ENCODE results near the gene REV1.

REV1 gene

GRCh38 chr2:99431587-99432275 lies 58.1 kb downstream of the REV1 start:
- no peak for TF ChIP-seq CTCF (IDR thresholded peaks at IDR 0.05; ENCODE audit: borderline replicate concordance, control extremely low read depth, extremely low read depth, insufficient read depth, missing control alignments)
- in situ Hi-C loops (cut with MboI; ENCODE audit: low sequenced_read_pairs, unreplicated experiment): no loop called here
- DNase-seq (ENCODE audit: low spot score): no peak

GRCh38 chr2:99430614-99431291 lies 59.1 kb downstream of the REV1 start:
- in situ Hi-C loops (cut with MboI; ENCODE audit: low sequenced_read_pairs, unreplicated experiment): no loop called here
- TF ChIP-seq CTCF (IDR thresholded peaks at IDR 0.05; ENCODE audit: borderline replicate concordance, control extremely low read depth, extremely low read depth, insufficient read depth, missing control alignments): no peak
- DNase-seq (ENCODE audit: low spot score): no peak

GRCh38 chr2:99425022-99425421 lies 64.8 kb downstream of the REV1 start:
- TF ChIP-seq CTCF (IDR thresholded peaks at IDR 0.05; ENCODE audit: borderline replicate concordance, control extremely low read depth, extremely low read depth, insufficient read depth, missing control alignments): no peak
- DNase-seq (ENCODE audit: low spot score): no peak
- in situ Hi-C loops (cut with MboI; ENCODE audit: low sequenced_read_pairs, unreplicated experiment): no loop called here

- no peak for TF ChIP-seq CTCF (IDR thresholded peaks at IDR 0.05; ENCODE audit: borderline replicate concordance, control extremely low read depth, extremely low read depth, insufficient read depth, missing control alignments)
- no peak for DNase-seq (ENCODE audit: low spot score)
- in situ Hi-C loops (cut with MboI; ENCODE audit: low sequenced_read_pairs, unreplicated experiment): no loop called here
These were observed 65.4 kb downstream of the REV1 start for GRCh38 chr2:99424371-99424770.

GRCh38 chr2:99422599-99422998 lies 67.2 kb downstream of the REV1 start:
- in situ Hi-C loops (cut with MboI; ENCODE audit: low sequenced_read_pairs, unreplicated experiment): no loop called here
- TF ChIP-seq CTCF (IDR thresholded peaks at IDR 0.05; ENCODE audit: borderline replicate concordance, control extremely low read depth, extremely low read depth, insufficient read depth, missing control alignments): no peak
- DNase-seq (ENCODE audit: low spot score): peak; percentile 27

GRCh38 chr2:99421469-99421868 lies 68.3 kb downstream of the REV1 start:
- in situ Hi-C loops (cut with MboI; ENCODE audit: low sequenced_read_pairs, unreplicated experiment): no loop called here
- no peak for DNase-seq (ENCODE audit: low spot score)
- TF ChIP-seq CTCF (IDR thresholded peaks at IDR 0.05; ENCODE audit: borderline replicate concordance, control extremely low read depth, extremely low read depth, insufficient read depth, missing control alignments): no peak
